ENCODE data around the gene MAPRE2. TPM values are rescaled to one million over a fixed set of nuclear protein-coding genes. Genes with fewer than 3 reads are reported as not detected.

Gene MAPRE2
- total RNA-seq (2014; rRNA removed; shearing (Covaris generic)), result 23.1 and 33.5 TPM in 2 replicates

DNA sequence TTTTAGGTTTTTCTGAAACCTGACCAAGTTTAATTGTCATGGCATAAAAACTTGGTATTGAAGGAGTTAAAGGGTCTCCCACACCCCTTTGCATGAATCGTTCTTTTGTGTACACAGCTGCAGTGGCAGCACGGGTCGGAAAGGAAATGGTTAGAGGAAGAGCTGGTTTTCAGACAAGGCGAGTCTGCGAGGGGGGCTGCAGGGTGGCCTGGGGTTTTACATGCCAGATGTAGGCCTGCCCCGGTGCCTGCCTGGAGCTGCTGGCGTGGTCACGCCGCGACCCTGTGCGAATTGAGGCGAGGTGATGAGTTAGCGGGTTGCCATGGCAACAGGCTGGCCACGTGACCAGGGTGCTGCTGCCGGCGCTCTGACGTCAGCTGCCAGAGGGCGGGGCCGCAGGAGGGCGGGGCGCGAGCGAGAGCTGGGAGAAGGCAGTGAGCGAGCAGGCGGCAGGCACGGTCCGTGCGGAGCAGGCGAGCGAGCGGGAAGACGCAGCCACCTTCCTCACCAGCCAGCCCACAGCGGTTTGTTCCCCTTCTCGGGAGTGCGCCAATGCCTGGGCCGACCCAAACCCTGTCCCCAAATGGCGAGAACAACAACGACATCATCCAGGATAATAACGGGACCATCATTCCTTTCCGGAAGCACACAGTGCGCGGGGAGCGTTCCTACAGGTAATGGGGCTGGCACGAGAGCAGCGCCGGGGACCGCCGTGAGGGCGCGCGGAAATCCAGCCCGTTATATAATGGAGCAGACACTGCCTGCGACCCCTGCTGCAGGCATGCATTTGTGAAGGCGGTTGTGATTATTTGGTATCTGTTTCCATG, at the start of gene MAPRE2:
Gene MAPRE2, plus strand, starts transcription at position 426 of the 827 bp plus-strand sequence. Its CDS starts 127 bp downstream, at position 553.
- peak; percentile 92 for DNase-seq (ENCODE audit: low spot score)

DNA sequence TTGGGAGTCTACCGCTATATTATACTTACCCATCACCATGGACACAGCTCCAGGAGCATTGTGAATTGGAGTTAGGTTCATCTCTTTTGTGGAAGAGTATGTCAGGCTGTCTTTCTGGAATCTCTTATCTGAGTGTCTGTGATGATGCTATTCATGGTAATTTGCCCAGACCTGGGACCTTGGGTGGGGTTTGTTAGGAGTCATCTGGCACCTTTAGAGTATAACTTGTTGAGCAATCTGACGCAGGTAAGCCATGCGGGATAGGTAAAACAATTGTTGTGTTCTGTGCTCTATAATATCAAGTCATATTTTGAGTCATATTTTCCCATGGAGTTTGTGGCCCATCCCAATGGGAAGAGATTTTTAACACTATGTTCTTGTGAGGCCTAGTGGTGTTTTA, 49.7 kb upstream of the MAPRE2 start:
- no peak for DNase-seq (ENCODE audit: low spot score)

DNA sequence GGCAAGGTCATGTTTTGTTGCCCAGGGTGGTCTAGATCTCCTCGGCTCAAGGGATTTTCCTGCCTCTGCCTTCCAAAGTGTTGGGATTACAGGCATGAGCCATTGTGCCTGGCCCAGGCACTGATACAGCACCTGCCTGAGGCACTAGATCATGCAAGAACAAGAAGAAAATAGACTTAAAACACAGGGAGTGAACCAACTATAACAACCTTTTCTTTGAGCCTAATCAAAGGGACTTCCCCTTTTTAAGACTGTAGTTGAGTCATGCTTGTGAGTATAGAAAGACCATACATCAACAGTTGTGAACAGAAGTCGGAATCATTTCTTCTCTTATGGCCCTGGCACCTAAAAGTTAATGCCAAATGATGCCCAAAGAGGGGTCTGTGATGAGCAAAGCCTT, 47.9 kb upstream of the MAPRE2 start:
- DNase-seq (ENCODE audit: low spot score), result no peak

DNA sequence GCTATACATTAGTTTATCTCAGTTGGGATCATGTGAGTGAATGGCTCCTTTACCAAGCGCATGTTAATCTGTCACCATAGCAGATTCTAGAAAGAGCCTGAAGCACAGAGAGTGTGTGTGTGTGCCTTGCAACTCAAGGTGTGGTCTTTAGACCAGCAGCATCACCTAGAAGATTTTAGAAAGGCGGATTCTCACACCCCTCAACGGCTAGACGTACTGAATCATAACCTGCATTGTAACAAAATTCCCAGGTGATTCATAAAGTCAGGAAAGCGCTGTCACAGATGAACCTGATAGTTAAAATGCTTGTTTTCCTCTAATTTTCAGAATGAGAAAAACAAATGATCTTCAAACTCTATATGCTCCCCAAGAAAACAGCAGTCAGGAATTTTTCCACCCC, 45.5 kb upstream of the MAPRE2 start:
- no peak for DNase-seq (ENCODE audit: low spot score)

DNA sequence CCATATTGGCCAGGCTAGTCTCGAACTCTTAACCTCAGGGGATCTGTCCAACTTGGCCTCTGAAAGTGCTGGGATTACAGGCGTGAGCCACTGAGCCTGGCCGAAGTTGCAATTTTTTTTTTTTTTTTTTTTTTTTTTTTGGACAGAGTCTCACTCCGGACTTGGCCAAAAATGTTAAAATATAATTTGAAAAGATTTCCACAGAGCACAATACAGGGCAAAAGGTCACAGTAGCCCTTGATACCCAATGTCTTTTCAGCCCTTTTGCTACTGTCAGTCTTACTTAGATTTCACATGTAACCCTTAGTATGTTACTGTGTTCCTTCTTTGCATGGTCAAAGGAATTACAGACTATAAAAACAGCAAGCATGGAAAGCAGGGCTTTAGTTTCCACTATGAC, 42.6 kb upstream of the MAPRE2 start:
- DNase-seq (ENCODE audit: low spot score), result no peak

DNA sequence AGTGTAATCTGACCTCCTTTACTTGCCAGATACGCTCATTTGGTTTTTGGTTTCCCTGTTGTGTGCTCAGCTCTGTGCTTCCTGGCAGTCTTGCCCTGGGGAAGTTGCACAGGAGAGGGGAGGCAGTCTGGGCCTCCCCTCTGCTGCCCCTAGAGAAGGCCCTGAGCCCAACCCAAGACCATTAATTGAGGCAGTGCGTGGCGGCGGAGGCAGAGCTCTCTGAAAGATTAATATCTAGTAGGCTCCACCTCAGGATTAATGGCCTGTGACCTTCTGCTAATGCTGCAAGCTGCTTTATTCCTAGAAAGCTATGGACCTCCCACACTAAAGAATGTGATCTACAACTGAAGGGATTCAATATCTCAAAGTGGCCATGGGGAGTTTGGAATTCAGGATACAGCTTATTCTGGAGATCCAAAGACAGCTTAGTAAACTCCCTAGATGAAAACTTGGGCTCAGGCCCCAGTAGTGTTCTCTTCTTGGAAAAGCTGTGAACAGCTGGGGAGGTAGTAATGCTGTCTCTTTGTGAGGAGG, 41.4 kb upstream of the MAPRE2 start:
- no peak for DNase-seq (ENCODE audit: low spot score)

DNA sequence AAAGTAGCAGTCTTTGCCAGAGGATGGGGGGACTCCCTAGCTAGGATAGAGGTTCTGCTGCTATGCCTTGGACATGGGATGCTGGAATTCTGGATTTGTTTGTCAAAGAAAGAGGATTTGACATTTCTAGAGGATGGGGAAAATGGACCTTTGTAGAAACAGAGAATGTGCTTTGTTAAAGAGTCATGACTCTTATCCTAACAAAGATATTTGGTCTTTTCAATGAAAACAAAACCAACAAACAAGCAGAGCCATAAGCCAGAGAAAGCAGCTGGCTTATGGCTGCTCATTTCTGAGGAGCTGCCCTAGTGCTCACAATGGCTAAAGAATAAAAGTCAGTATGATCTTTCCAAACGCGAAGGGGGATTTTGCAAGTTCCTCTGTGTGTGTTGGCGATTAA, 40.8 kb upstream of the MAPRE2 start:
- DNase-seq (ENCODE audit: low spot score), result no peak

DNA sequence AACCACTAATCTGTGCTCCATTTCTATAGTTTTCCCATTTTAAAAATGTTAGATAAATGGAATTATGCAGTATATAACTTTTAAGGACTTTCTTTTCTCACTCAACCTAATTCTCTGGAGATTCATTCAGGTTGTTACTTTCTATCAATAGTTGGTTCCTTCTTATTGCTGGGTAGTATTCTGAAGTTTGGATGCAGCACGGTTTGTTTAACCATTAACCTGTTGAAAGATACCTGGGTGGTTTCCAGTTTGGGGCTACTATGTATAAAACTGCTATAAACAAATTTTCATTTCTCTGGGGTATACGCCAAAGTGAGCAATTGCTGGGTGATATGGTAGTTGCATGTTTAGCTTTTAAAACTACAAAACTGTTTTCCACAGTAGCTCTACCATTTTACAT, 39.1 kb upstream of the MAPRE2 start:
- no peak for DNase-seq (ENCODE audit: low spot score)

DNA sequence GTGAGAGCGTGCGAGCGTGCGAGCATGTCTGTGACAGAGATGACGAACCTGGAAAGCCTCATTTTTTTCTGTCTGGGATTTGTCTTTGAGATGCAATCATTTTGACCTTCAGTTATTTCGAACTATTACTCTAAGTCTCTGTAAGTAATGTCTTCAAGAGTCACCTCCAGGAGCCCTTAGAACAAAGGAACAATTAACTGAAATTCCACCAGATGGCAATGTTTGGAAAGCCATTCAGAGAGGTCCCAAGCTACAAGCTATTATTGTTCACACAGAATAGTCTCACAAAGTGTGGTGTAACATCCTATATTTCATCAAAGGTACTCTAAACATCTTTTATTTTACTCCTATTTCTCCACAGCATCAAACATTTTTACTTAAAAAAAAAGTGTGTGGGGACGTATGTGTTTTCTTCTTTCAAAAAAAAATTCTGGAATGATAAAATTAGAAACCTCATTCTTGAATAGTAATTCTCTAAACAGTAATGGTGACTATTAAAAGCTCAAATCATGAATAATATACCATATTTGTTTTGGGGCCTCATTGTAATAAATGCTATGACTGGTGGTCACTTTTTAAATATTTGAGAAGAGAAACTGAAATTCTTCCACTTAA, 35.1 kb upstream of the MAPRE2 start:
- peak; percentile 73 for DNase-seq (ENCODE audit: low spot score)

DNA sequence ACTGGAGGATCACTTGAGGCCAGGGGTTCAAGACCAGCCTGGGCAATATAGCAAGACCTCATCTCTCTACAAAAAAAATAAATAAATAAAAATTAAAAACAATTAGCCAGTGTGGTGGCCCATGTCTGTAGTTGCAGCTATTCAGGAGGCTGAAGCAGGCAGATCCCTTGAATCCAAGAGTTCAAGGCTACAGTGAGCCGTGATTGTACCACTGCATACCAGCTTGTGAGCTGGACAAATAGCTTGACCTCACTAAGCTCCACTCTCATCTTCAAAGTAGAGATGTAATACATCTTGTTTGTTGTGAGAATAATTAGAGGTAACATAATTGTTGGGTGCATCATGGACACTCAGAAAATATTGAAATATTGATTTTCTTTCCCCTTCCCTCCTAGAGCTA, 31.1 kb upstream of the MAPRE2 start:
- no peak for DNase-seq (ENCODE audit: low spot score)

DNA sequence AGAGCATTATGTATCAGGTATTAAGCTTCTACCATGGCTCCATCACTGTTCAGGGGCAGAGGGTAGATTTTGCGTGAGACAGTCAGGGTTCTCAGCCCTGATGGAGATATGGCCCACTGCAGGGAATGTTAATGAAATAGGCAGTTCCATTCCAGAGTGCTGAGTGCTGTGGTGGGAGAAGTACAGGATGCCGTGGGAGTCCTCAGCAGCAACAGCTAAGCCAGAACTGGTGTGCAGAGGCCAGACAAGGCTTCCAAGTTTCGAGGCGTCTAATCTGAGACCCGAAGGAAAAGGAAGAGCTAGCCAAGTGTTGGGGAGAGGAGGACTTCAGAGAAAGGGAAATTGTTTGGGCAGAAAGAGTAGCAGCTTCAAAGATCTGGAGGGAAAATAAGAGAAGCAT, 30.2 kb upstream of the MAPRE2 start:
- no peak for DNase-seq (ENCODE audit: low spot score)

DNA sequence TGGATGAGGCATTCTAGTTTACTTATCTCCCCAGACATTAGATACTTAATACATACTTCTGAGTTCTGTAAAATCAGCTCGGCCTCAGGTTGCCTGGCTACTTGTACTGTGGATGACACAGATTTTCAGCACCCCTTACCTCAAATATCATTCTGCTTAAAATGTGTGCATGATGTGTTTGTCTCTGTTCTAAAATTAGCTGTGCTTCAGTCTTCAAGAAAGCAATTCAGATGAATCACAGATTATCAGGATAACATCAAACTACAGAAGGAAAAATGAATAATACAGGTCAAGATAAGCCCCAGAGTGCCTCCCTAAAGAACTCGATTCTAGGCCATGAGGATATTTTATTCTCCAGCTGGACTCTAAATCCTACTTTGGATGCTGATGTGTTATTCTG, 21.3 kb upstream of the MAPRE2 start:
- DNase-seq (ENCODE audit: low spot score), result no peak

DNA sequence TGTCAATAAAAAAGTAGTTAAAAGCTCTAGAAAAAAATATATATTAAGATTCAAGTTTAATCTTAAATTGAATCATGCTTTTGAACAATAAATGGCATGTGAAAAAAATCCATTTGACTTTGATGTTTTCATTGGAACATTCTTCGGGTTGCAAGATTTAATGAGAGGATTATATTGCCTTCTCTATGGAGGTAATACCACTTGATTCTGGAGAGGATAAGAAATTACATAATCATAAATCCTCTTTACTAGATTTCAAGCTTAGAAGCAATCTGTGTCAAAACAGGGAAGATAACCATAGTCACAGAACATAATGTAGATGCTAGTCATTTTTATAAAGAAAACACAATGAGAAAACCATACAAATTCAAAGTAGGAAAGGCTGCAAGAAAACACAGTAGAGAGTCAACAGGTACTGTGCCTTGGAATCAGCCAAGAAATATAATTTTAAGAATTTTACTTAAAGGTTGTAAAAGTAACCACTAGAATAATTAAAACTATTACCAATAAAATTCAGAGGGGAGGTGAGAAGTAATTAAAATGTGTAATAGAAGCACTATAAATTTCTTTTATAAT, 18.7 kb upstream of the MAPRE2 start:
- DNase-seq (ENCODE audit: low spot score), result no peak

DNA sequence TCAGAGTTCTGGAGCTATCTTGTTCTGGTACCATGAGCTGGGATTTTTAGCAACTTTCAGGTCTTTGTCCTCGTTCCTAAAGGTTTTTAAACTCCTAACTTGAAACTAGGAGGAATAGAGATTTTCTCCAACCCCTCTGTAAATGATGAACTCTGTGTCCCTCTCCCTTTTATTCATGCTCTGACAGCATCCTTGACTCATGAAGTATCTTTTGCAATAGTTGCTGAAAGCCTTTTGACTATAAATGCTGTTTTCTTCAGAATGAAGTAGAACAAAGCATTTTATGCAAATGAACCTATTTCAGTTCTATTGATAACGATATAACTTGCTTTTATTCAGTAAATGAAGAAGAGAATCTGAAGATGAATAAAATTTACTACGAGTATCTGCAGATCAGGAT, 17.0 kb upstream of the MAPRE2 start:
- no peak for DNase-seq (ENCODE audit: low spot score)

DNA sequence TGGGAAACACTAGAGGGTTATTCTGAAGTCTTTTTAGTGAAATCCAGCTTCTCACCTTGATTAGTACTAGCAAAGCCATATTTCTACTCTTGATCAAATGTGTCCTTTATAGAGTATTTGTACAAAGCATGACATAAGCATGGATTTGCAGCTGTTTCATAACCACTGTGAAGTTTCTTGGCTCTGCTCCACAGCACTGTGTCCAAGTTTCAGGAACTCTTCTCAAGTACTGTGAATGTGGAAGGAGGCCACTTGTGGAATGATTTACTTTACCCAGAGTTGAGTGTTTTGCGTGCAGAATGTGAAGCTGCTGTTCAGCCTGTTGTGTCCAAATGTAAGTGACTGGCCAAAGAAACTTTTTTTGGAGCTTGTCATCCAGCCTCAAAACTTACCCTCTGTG, 16.2 kb upstream of the MAPRE2 start:
- no peak for DNase-seq (ENCODE audit: low spot score)

DNA sequence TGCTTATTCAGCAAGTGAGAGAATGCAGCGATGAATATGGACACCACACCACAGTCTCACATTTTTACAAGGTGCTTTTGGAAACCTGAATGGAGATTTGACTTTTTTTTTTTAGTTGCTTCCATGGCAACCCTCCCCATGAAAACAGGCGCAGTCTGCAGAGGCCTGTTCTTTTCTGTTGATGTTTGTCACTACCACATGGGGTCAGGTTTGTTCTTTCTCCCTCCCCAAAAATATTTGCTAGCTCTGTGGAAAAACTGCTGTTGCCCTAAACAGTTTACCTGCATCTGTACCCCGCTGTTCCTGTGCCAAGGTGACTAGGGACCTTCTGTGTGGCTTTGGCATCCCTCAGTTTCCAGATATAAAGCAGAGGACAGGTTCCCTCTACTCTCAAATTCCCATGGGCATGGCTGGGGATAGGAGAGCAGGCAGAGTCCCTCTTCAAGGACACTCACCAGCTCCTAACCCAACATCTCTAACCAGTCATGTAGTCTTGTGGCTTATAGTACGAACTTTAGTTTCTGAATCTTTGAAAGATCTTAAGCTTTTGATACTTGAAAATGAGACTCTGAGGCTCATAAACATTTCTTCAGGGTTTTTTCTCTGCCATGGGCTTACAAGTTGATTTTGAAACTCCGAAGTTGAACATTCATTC, 14.7 kb upstream of the MAPRE2 start:
- DNase-seq (ENCODE audit: low spot score), result no peak

DNA sequence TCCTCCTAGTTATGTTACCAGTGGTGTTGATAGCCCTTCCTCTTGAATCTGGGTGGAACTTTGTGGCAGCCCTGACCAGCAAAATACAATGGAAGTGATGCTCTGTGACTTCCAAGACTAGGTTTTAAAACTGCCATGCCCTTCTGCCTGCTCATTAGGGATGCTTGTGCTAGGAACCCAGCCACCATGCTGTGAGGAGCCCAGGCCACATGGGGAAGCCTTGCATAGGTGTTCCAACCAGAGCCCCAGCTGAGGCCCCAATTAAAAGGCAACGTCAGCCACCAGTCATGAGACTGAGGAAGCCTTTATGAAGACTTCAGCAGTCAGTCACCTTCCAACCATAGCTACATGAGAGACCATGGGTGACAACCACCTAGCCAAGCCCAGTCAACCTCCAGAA, 14.0 kb upstream of the MAPRE2 start:
- no peak for DNase-seq (ENCODE audit: low spot score)

DNA sequence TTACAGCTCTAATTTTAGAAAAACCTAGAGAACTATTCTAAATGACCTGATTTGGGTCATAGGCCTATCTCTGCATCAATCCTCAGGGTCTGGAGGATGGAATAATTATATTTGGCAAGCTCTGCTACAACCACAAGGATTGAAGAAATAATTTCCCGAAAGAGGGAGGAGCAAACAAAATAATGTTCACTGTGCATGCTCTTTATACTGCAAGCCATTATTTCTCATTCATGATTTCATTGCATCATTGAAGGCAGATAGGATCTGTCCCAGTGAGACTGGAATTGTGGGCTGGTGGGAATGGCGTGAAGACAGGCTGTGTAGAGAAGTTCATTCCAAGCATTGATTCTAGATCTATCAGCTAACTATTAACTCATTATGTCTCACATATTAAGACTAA, 12.7 kb upstream of the MAPRE2 start:
- no peak for DNase-seq (ENCODE audit: low spot score)

DNA sequence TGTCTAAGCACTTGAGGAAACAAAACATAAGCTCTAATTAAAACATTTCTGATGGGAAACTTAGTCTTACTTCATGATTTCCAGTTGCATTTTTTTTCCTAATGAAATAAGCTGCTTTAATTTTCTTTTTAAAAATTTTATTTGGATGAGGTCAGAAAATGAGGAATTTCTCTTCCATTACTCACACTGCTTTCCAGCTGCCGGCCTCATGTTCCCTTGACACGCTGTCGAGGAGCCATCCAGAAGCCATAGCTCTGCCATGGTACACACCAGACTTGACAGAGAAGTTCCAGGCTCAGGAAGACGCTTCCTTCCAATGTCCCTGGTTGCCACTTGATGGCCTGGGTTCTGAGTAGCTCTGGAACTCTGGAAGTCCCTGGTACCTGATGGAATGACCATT, 12.1 kb upstream of the MAPRE2 start:
- DNase-seq (ENCODE audit: low spot score), result peak; percentile 41

DNA sequence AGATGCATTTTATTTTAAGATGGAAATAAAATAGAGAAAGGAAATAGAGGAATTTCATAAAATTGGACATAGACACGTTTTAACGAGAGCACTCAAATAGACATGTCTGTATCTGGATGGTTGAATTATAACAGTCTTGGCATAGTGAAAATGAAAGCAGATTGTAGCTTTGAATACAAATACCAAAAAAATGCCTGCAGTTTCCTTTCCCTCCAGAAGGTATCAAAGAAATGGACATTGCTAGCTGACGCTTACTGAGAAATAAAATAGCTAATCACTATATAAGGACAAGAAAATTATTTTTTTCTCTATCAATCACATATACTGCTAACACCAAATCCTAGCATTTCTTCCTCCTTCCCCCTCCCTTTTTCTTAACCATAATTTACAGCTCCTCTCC, 11.4 kb upstream of the MAPRE2 start:
- DNase-seq (ENCODE audit: low spot score), result no peak

DNA sequence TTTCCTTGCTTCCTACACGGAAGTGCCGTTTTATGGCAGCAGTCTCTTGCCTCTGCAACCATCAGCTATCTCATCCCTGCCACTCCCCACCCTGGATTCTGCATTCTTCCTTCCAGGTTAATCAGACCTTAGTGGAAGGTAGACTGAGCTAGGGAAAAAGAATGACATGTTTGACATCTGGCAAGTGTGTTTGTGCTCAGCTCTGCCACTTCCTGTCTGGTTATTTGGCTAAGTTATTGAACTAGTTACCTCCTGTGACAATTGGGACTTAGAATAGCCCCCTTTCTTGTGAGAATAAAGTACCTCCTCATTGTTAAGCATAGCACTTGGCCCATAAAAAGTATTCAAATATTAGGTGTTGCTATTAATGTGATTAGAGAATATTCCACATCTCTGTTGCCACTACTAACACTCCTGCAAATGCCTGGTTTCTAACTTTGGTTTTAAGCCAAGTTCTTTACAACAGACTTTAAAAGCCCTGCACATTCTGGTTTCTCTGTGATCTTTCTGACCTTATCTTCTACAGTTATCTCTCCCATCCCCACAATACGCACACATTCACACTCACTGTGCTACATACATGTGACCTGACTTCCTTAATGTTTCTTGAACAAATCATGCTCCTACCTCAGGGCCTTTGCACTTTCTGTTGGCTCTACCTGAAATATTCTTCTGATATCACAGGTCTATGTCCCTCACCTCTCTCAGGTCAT, 10.8 kb upstream of the MAPRE2 start:
- no peak for DNase-seq (ENCODE audit: low spot score)

DNA sequence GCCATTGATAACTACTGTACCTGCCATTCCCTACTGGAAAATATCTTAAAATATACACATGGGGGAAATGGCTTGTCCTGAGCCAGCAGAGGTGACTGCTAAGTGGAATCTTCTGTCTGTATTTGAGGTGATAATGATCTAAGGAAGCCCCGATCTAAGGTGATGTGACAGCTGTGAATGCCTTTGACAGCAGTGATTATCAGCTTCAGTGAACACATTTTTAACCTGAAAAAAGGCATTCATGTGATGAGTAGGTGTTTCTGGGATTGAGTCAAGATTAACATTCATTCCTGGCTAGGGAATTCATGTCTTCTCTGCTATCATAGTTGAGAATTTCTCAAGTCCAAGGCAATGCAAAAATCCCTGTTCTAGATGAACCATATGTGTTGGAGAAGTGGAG, 9.1 kb upstream of the MAPRE2 start:
- no peak for DNase-seq (ENCODE audit: low spot score)
